HCT116 (cell line): ENCODE measurements around the gene PRKCZ. TPM values are rescaled to one million over a fixed set of nuclear protein-coding genes. Genes with fewer than 3 reads are reported as not detected.

Experiments
- ATAC-seq: fragments of 200-7000 bp; cut with Tn5 transposase; 2 replicates; pipeline ENCODE4 v1.9.1; 2020; ENCODE audit warnings: mild to moderate bottlenecking, moderate library complexity
- BruUV-seq: library from RNA; stranded (reverse); fragments of 400-500 nt; replicated peaks from 2 replicates; lab custom pipeline; 2021; lab: Mats Ljungman, UMichigan
- CTCF ChIA-PET: fragments of 300-600 bp; sonication (Branson Sonifier 250); formaldehyde crosslinking; loops from one replicate; lab custom pipeline; 2021; ENCODE audit warnings: antibody characterized with exemption; lab: Charles Lee
- POLR2A ChIA-PET: fragments of 300-600, 350-600 bp; sonication (Branson Sonifier 250); formaldehyde crosslinking; loops from one replicate; lab custom pipeline; 2021; ENCODE audit warnings: antibody characterized with exemption; lab: Charles Lee
- RAD21 ChIA-PET, 2 experiments: fragments of 300-600 bp; sonication (Branson Sonifier 250); formaldehyde crosslinking; loops; one replicate each; lab custom pipeline; 2023; ENCODE audit warnings: low total read pairs in 2 of 2; ENCODE audit not compliant: uncharacterized antibody in 2 of 2, unreplicated experiment in 2 of 2, low non-redundant PET in 1 of 2; lab: Charles Lee
- DNase-seq: peaks from one replicate; pipeline ENCODE4 v3.0.0-alpha.2; 2010; ENCODE audit warnings: low read depth, low spot score
- H2AFZ ChIP-seq: fragments of 200-600 bp; shearing (Covaris generic), sonication (generic); 2 replicates; pipeline ENCODE4 v1.6.1; 2017; ENCODE audit warnings: low read depth, mixed run types, mixed read lengths, antibody characterized with exemption, low read length; ENCODE audit not compliant: poor library complexity, severe bottlenecking
- H3K27ac ChIP-seq: 2 replicates; pipeline ENCODE4 v1.5.1; 2012; ENCODE audit warnings: low read depth, low read length
- H3K27me3 ChIP-seq: fragments of 200-600 bp; sonication (generic); 2 replicates; pipeline ENCODE4 v1.6.1; 2016; ENCODE audit warnings: mixed run types, low read length, mixed read lengths; ENCODE audit not compliant: insufficient read depth
- H3K36me3 ChIP-seq, 2 experiments: fragments of 200-500 bp in 1 of 2; fragments of 200-600 bp in 1 of 2; sonication (Bioruptor generic) in 1 of 2; sonication (generic) in 1 of 2; 2 replicates each; pipeline versions ENCODE4 v1.5.1 to v1.6.1; 2014 to 2016; ENCODE audit warnings: low read length in 2 of 2, inconsistent platforms in 1 of 2, mixed read lengths in 1 of 2, mixed run types in 1 of 2; ENCODE audit not compliant: insufficient read depth in 2 of 2, control insufficient read depth in 1 of 2
- H3K4me1 ChIP-seq, 2 experiments: fragments of 200-600 bp in 1 of 2; sonication (generic) in 1 of 2; 2 replicates each; pipeline versions ENCODE4 v1.5.1 to v1.6.1; 2012 to 2017; ENCODE audit warnings: low read length in 2 of 2, inconsistent platforms in 1 of 2, mild to moderate bottlenecking in 1 of 2, mixed read lengths in 1 of 2, mixed run types in 1 of 2, moderate library complexity in 1 of 2; ENCODE audit not compliant: insufficient read depth in 2 of 2, control insufficient read depth in 1 of 2
- H3K4me2 ChIP-seq: fragments of 200-600 bp; sonication (generic); 2 replicates; pipeline ENCODE4 v1.6.1; 2017; ENCODE audit warnings: mixed run types, low read length, mixed read lengths
- H3K4me3 ChIP-seq, 2 experiments: fragments of 200-600 bp in 1 of 2; sonication (generic) in 1 of 2; replicated peaks in 1 of 2; 2 replicates each; pipeline ENCODE4 v1.5.1; 2011 to 2016; ENCODE audit warnings: low read length in 2 of 2, control low read depth in 1 of 2, low read depth in 1 of 2, mild to moderate bottlenecking in 1 of 2, mixed read lengths in 1 of 2, mixed run types in 1 of 2
- H3K79me2 ChIP-seq: fragments of 200-600 bp; sonication (generic); 2 replicates; pipeline ENCODE4 v1.6.1; 2017; ENCODE audit warnings: mild to moderate bottlenecking, mixed run types, low read length, moderate library complexity, mixed read lengths; ENCODE audit not compliant: insufficient read depth
- H3K9ac ChIP-seq: fragments of 200-600 bp; sonication (generic); 2 replicates; pipeline ENCODE4 v1.6.1; 2016; ENCODE audit warnings: low read length, mixed read lengths
- H3K9me2 ChIP-seq: fragments of 200-600 bp; sonication (generic), shearing (Covaris generic); 2 replicates; pipeline ENCODE4 v1.6.1; 2017; ENCODE audit warnings: mixed run types, mild to moderate bottlenecking, moderate library complexity; ENCODE audit not compliant: insufficient read depth
- H3K9me3 ChIP-seq, 2 experiments: fragments of 200-500 bp in 1 of 2; fragments of 200-600 bp in 1 of 2; sonication (Bioruptor generic) in 1 of 2; sonication (generic) in 1 of 2; 2 replicates each; pipeline ENCODE4 v1.6.1; 2014 to 2017; ENCODE audit warnings: low read length in 2 of 2, mixed read lengths in 2 of 2, inconsistent platforms in 1 of 2, low read depth in 1 of 2, mild to moderate bottlenecking in 1 of 2, mixed run types in 1 of 2, moderate library complexity in 1 of 2; ENCODE audit not compliant: control insufficient read depth in 1 of 2, insufficient read depth in 1 of 2
- H4K20me1 ChIP-seq: fragments of 200-600 bp; sonication (generic), shearing (Covaris generic); 2 replicates; pipeline ENCODE4 v1.6.1; 2017; ENCODE audit warnings: mixed run types, mild to moderate bottlenecking, moderate library complexity; ENCODE audit not compliant: insufficient read depth
- CEBPB ChIP-seq: IDR thresholded peaks from 2 replicates; pipeline ENCODE4 v1.6.1; 2012; ENCODE audit warnings: low read depth
- EGR1 ChIP-seq: IDR thresholded peaks from 2 replicates; pipeline ENCODE4 v1.6.1; 2012; ENCODE audit warnings: low read depth
- FOSL1 ChIP-seq: IDR thresholded peaks from 2 replicates; pipeline ENCODE4 v1.6.1; 2012; ENCODE audit warnings: low read depth
- POLR2A ChIP-seq: IDR thresholded peaks from 2 replicates; pipeline ENCODE4 v1.7.0; 2011; ENCODE audit warnings: borderline replicate concordance; ENCODE audit not compliant: insufficient read depth, insufficient read length; ENCODE audit errors: extremely low read depth
- POLR2AphosphoS5 ChIP-seq: IDR thresholded peaks from 2 replicates; pipeline ENCODE4 v1.6.1; 2011; ENCODE audit warnings: mild to moderate bottlenecking, low read depth, low read length, moderate library complexity
- RAD21 ChIP-seq: IDR thresholded peaks from 2 replicates; pipeline ENCODE4 v1.6.1; 2012; ENCODE audit warnings: low read depth, mild to moderate bottlenecking
- SIN3A ChIP-seq: IDR thresholded peaks from 2 replicates; pipeline ENCODE4 v1.6.1; 2012; ENCODE audit warnings: low read depth
- SP1 ChIP-seq: IDR thresholded peaks from 2 replicates; pipeline ENCODE4 v1.6.1; 2012; ENCODE audit warnings: low read depth
- TCF7L2 ChIP-seq: IDR thresholded peaks from 2 replicates; pipeline ENCODE4 v1.7.0; 2011; ENCODE audit warnings: borderline replicate concordance, inconsistent platforms; ENCODE audit not compliant: insufficient read depth, insufficient read length; ENCODE audit errors: extremely low read depth
- YY1 ChIP-seq: IDR thresholded peaks from 2 replicates; pipeline ENCODE4 v1.6.1; 2011; ENCODE audit warnings: low read length, low read depth, moderate library complexity, mild to moderate bottlenecking; ENCODE audit not compliant: insufficient replicate concordance; ENCODE audit errors: extremely low read depth
- ZNF274 ChIP-seq: fragments of 200-500 bp; sonication (Bioruptor generic); IDR thresholded peaks from 2 replicates; pipeline ENCODE4 v1.6.1; 2014; ENCODE audit warnings: mild to moderate bottlenecking, low read depth, low read length, inconsistent platforms
- intact Hi-C: fragments of 100-400 bp; cut with micrococcal nuclease; formaldehyde crosslinking; loops from 2 replicates; pipeline ENCODE4 v1.10.0; 2022
- total RNA-seq: library from RNA; stranded (reverse); gene quantifications from one replicate; pipeline ENCODE4 v1.2.1, GENCODE V29; 2021; ENCODE audit not compliant: unreplicated experiment
- TF ChIP-seq, protein P1 (sequence below): IDR thresholded peaks from 2 replicates; pipeline ENCODE4 v1.6.1; 2012; ENCODE audit warnings: low read depth

Gene PRKCZ
- total RNA-seq, 1 experiment from 2014 or later, result 46.8 TPM

DNA sequence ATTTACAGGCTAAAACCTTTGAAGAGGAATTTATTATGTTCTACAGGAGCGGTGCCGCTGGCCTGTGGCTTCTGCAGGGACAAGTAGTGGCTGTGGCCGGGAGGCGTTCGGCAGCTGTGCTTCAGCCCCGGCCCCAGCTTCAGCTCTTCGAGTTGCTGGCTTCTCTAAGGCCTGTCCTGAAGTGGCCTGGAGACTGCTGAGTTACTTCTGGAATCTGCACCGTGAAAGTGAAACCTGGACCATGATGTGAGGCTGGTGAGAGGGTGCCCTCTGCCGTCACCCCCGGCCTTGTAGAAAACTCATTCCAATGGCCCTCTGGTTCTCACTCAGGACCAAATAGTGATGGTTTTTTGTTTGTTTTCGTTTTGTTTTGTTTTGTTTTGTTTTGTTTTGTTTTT is 48.1 kb downstream of the PRKCZ start:
- no peak overlapping the region for H3K4me3 ChIP-seq
- ATAC-seq, result no peak
- TF ChIP-seq, protein P1, sequence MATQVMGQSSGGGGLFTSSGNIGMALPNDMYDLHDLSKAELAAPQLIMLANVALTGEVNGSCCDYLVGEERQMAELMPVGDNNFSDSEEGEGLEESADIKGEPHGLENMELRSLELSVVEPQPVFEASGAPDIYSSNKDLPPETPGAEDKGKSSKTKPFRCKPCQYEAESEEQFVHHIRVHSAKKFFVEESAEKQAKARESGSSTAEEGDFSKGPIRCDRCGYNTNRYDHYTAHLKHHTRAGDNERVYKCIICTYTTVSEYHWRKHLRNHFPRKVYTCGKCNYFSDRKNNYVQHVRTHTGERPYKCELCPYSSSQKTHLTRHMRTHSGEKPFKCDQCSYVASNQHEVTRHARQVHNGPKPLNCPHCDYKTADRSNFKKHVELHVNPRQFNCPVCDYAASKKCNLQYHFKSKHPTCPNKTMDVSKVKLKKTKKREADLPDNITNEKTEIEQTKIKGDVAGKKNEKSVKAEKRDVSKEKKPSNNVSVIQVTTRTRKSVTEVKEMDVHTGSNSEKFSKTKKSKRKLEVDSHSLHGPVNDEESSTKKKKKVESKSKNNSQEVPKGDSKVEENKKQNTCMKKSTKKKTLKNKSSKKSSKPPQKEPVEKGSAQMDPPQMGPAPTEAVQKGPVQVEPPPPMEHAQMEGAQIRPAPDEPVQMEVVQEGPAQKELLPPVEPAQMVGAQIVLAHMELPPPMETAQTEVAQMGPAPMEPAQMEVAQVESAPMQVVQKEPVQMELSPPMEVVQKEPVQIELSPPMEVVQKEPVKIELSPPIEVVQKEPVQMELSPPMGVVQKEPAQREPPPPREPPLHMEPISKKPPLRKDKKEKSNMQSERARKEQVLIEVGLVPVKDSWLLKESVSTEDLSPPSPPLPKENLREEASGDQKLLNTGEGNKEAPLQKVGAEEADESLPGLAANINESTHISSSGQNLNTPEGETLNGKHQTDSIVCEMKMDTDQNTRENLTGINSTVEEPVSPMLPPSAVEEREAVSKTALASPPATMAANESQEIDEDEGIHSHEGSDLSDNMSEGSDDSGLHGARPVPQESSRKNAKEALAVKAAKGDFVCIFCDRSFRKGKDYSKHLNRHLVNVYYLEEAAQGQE, result no peak
- TF ChIP-seq FOSL1 (no peak), YY1 (no peak), SP1 (no peak), RAD21 (no peak), POLR2A (no peak), TCF7L2 (no peak), SIN3A (no peak), ZNF274 (no peak), CEBPB (no peak), EGR1 (no peak), POLR2AphosphoS5 (no peak)
- ChIA-PET POLR2A (no interaction called here), CTCF (no interaction called here), RAD21 (no interaction called here)
- no peak overlapping the region for H3K4me2 ChIP-seq
- no peak for DNase-seq
- no peak overlapping the region for H3K27ac ChIP-seq
- H2AFZ ChIP-seq, result no peak overlapping the region
- H3K27me3 ChIP-seq, result no peaks in the 10 kb centered on the region
- H3K9me2 ChIP-seq, result no peaks in the 10 kb centered on the region
- peaks cover 12 to 17% of the 10 kb centered on the region in 2 experiments; a peak in 2 of 4 replicates for H3K9me3 ChIP-seq
- intact Hi-C loops, result no loop called here
- H3K9ac ChIP-seq, result no peak overlapping the region
- H3K79me2 ChIP-seq, result no peaks in the 10 kb centered on the region
- no peaks in the 10 kb centered on the region for H4K20me1 ChIP-seq
- BruUV-seq, result no TSS peak
- H3K36me3 ChIP-seq, result 0 out of 4 replicates have a peak, but pooled peaks cover 0 to 5% of the 10 kb centered on the region in 2 experiments
- peaks cover 0 to 7% of the 10 kb centered on the region in 2 experiments; a peak in 1 of 4 replicates for H3K4me1 ChIP-seq
